WTC11 (cell line): ENCODE measurements around the gene AKT1S1.

ENCODE experiments used
- ESRRA ChIP-seq: sonication (generic); formaldehyde crosslinking; IDR thresholded peaks from 2 replicates; pipeline ENCODE4 v1.8.1; 2022; ENCODE audit warnings: mild to moderate bottlenecking, missing genetic modification reagents, borderline replicate concordance
- TF ChIP-seq, protein P1 (sequence below): fragments of 200-600 bp; IDR thresholded peaks from 2 replicates; pipeline ENCODE4 v1.8.0; 2022; ENCODE audit warnings: antibody characterized with exemption

DNA sequence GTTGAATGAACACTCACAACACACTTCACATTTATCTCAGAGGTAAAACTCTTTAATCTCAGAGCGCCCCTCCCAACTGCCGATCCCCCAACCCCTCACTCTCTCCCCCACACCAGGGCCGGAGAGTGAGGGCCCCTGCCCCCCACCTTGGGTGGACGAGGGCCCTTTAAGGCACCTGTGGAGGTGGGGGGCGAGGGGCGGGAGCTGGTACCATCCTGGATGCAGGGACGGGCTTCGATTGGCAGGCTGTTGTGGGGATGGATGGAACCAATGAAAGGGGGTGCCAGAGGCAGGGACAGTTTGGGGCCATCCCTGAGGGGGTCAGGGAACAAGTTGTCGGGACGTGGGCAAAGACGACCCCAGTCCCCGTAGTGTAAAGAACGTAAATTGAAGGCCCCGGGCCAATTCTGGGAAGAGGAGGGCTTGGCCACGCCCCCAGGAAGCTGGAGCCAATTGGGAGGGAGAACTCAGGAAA, 8.1 kb downstream of the AKT1S1 start:
- TF ChIP-seq, protein P1, sequence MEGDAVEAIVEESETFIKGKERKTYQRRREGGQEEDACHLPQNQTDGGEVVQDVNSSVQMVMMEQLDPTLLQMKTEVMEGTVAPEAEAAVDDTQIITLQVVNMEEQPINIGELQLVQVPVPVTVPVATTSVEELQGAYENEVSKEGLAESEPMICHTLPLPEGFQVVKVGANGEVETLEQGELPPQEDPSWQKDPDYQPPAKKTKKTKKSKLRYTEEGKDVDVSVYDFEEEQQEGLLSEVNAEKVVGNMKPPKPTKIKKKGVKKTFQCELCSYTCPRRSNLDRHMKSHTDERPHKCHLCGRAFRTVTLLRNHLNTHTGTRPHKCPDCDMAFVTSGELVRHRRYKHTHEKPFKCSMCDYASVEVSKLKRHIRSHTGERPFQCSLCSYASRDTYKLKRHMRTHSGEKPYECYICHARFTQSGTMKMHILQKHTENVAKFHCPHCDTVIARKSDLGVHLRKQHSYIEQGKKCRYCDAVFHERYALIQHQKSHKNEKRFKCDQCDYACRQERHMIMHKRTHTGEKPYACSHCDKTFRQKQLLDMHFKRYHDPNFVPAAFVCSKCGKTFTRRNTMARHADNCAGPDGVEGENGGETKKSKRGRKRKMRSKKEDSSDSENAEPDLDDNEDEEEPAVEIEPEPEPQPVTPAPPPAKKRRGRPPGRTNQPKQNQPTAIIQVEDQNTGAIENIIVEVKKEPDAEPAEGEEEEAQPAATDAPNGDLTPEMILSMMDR = no peak
- TF ChIP-seq ESRRA = no peak
